Sigmoid colon (tissue), 7 donors: ENCODE data around the gene CDK5RAP3. TPM values are rescaled to one million over a fixed set of nuclear protein-coding genes. Genes with fewer than 3 reads are reported as not detected.

ENCODE experiments used
- DNase-seq: peaks from one replicate; pipeline ENCODE4 v3.0.0-alpha.2; 2019
- H3K27ac ChIP-seq, 4 donors: fragments of 200-600 bp; sonication (generic); one replicate each; pipeline ENCODE4 v1.5.1; 2016 to 2019; ENCODE audit warnings: mild to moderate bottlenecking in 1 of 4
- H3K27me3 ChIP-seq, 3 donors: fragments of 200-600 bp; sonication (generic); one replicate each; pipeline ENCODE4 v1.5.1; 2019; ENCODE audit warnings: mild to moderate bottlenecking in 1 of 3
- H3K36me3 ChIP-seq, 4 donors: fragments of 200-600 bp; sonication (generic); one replicate each; pipeline ENCODE4 v1.5.1; 2016 to 2019
- H3K4me1 ChIP-seq, 4 donors: fragments of 200-600 bp; sonication (generic); one replicate each; pipeline ENCODE4 v1.5.1; 2017 to 2019
- H3K4me3 ChIP-seq, 4 donors: fragments of 200-600 bp; sonication (generic); one replicate each; pipeline ENCODE4 v1.5.1; 2017 to 2019; ENCODE audit warnings: mild to moderate bottlenecking in 2 of 4, moderate library complexity in 1 of 4
- H3K9me3 ChIP-seq, 4 donors: fragments of 200-600 bp in 3 of 4; sonication (generic) in 3 of 4; one replicate each; pipeline versions ENCODE4 v1.5.1 to v1.6.1; 2013 to 2019
- CTCF ChIP-seq, 4 experiments: fragments of 450-650 bp in 3 of 4; fragments of 200-600 bp in 1 of 4; IDR thresholded peaks; one replicate each; pipeline ENCODE4 v1.5.1; 2016 to 2019; ENCODE audit warnings: antibody characterized with exemption in 4 of 4, mild to moderate bottlenecking in 3 of 4, moderate library complexity in 2 of 4
- EP300 ChIP-seq, 4 donors: sonication (generic); formaldehyde crosslinking; IDR thresholded peaks; one replicate each; pipeline ENCODE4 v1.6.1; 2017; ENCODE audit warnings: antibody characterized with exemption in 4 of 4
- POLR2A ChIP-seq, 2 donors: fragments of 450-650 bp; IDR thresholded peaks; one replicate each; pipeline ENCODE4 v1.6.1; 2016; ENCODE audit warnings: antibody characterized with exemption in 2 of 2, mild to moderate bottlenecking in 2 of 2, moderate library complexity in 2 of 2
- POLR2AphosphoS5 ChIP-seq, 4 donors: sonication (generic); formaldehyde crosslinking; IDR thresholded peaks; one replicate each; pipeline ENCODE4 v1.6.1; 2017; ENCODE audit warnings: antibody characterized with exemption in 4 of 4
- WGBS, 2 donors: extraction: QIAGEN DNeasy Blood & Tissue Kit; methylation state at CpG; one replicate each; pipeline ENCODE4 v1.1.7; 2013; 5-methylcytosine and 5-hydroxymethylcytosine counted together
- intact Hi-C: fragments of 100-400 bp; cut with DNase I; formaldehyde crosslinking; loops from one replicate; pipeline ENCODE4 v1.15.1; 2023
- polyA plus RNA-seq, 3 donors: library from polyadenylated mRNA; stranded (reverse); fragments of 200-250 nt; gene quantifications; one replicate each; pipeline ENCODE4 v1.2.3, GENCODE V29; 2013
- total RNA-seq, 4 donors: library from RNA; depleted of rRNA; stranded (reverse); fragments of >200 nt; gene quantifications; one replicate each; pipeline ENCODE4 v1.1.0, GENCODE V29; 2016
- donor health status: healthy with polysubstance abuse.
- donor health status: Bipolar disorder and iron deficiency.
- donor health status: healthy.

CDK5RAP3 gene
- total and polyA plus RNA-seq, 7 donors = 43.5 to 200 (median 71.5) TPM

GRCh38 chr17:48002266-48002915 lies 31.5 kb downstream of the CDK5RAP3 start:
- Histone ChIP-seq H3K36me3 (no peaks in the 10 kb centered on the region), H3K4me1 (peaks cover 0 to 22% (median 13%) of the 10 kb centered on the region in 4 donors), H3K4me3 (no peak overlapping the region), H3K27ac (peak overlapping the region; percentile 40 to 64 (median 55)), H3K27me3 (peaks cover 0 to 3% (median 0%) of the 10 kb centered on the region in 3 donors), H3K9me3 (no peaks in the 10 kb centered on the region)
- no peak for DNase-seq
- peak in 1 of 4 donors; percentile 50 for TF ChIP-seq POLR2AphosphoS5 (IDR thresholded peaks at IDR 0.05)
- TF ChIP-seq CTCF (IDR thresholded peaks at IDR 0.05) = no peak
- intact Hi-C loops = no loop called here
- 40 to 48% methylated on average over 4 of the region's 4 CpGs for WGBS, 2 donors

- no peak for DNase-seq
- H3K27me3 ChIP-seq = peaks cover 0 to 8% (median 0%) of the 10 kb centered on the region in 3 donors
- H3K4me1 ChIP-seq = peaks cover 0 to 22% (median 13%) of the 10 kb centered on the region in 4 donors
- no peak for TF ChIP-seq POLR2AphosphoS5 (IDR thresholded peaks at IDR 0.05)
- no peak for TF ChIP-seq EP300 (IDR thresholded peaks at IDR 0.05)
- TF ChIP-seq POLR2A (IDR thresholded peaks at IDR 0.05) = no peak
- TF ChIP-seq CTCF (IDR thresholded peaks at IDR 0.05) = no peak
- H3K27ac ChIP-seq = peak overlapping the region; percentile 32 to 64 (median 55)
- no peaks in the 10 kb centered on the region for H3K9me3 ChIP-seq
- intact Hi-C loops = no loop called here
- 79 to 84% methylated on average over 7 of the region's 7 CpGs for WGBS, 2 donors
- no peaks in the 10 kb centered on the region for H3K36me3 ChIP-seq
- H3K4me3 ChIP-seq = no peak overlapping the region
Measured at GRCh38 chr17:48002916-48003416, 32.1 kb downstream of the CDK5RAP3 start.

GRCh38 chr17:48003417-48004151 lies 32.7 kb downstream of the CDK5RAP3 start:
- H3K36me3 ChIP-seq = no peaks in the 10 kb centered on the region
- TF ChIP-seq POLR2A (IDR thresholded peaks at IDR 0.05) (no peak), CTCF (IDR thresholded peaks at IDR 0.05) (no peak), EP300 (IDR thresholded peaks at IDR 0.05) (no peak), POLR2AphosphoS5 (IDR thresholded peaks at IDR 0.05) (no peak)
- intact Hi-C loops = no loop called here
- whole genome bisulfite sequencing, 2 donors = 81 to 93% methylated on average over 17 of the region's 17 CpGs
- no peak overlapping the region for H3K4me3 ChIP-seq
- H3K27ac ChIP-seq = peak overlapping the region in 3 of 4 donors; percentile 53 to 64 (median 57)
- no peak for DNase-seq
- H3K9me3 ChIP-seq = no peaks in the 10 kb centered on the region
- peaks cover 0 to 22% (median 13%) of the 10 kb centered on the region in 4 donors for H3K4me1 ChIP-seq
- peaks cover 0 to 10% (median 0%) of the 10 kb centered on the region in 3 donors for H3K27me3 ChIP-seq

GRCh38 chr17:48004983-48005382 lies 34.1 kb downstream of the CDK5RAP3 start:
- no peak overlapping the region for H3K27ac ChIP-seq
- TF ChIP-seq CTCF (IDR thresholded peaks at IDR 0.05) (no peak), POLR2AphosphoS5 (IDR thresholded peaks at IDR 0.05) (no peak), EP300 (IDR thresholded peaks at IDR 0.05) (no peak), POLR2A (IDR thresholded peaks at IDR 0.05) (no peak)
- no peak overlapping the region for H3K4me3 ChIP-seq
- intact Hi-C loops = no loop called here
- no peaks in the 10 kb centered on the region for H3K36me3 ChIP-seq
- H3K4me1 ChIP-seq = peaks cover 0 to 22% (median 13%) of the 10 kb centered on the region in 4 donors
- H3K9me3 ChIP-seq = no peaks in the 10 kb centered on the region
- no peak for DNase-seq
- WGBS, 2 donors = 71 to 80% methylated on average over 3 of the region's 3 CpGs
- peaks cover 0 to 23% (median 0%) of the 10 kb centered on the region in 3 donors for H3K27me3 ChIP-seq
